Activated CD8-positive, alpha-beta memory T cell treated with anti-CD3 and anti-CD28 coated beads, Interleukin-2, amount 50 U/mL, for 4 hours (primary cell): ENCODE results near the gene CMIP.

Experiments used
- DNase-seq: peaks from one replicate; pipeline ENCODE4 v3.0.0-alpha.2; 2020

CMIP gene

DNA sequence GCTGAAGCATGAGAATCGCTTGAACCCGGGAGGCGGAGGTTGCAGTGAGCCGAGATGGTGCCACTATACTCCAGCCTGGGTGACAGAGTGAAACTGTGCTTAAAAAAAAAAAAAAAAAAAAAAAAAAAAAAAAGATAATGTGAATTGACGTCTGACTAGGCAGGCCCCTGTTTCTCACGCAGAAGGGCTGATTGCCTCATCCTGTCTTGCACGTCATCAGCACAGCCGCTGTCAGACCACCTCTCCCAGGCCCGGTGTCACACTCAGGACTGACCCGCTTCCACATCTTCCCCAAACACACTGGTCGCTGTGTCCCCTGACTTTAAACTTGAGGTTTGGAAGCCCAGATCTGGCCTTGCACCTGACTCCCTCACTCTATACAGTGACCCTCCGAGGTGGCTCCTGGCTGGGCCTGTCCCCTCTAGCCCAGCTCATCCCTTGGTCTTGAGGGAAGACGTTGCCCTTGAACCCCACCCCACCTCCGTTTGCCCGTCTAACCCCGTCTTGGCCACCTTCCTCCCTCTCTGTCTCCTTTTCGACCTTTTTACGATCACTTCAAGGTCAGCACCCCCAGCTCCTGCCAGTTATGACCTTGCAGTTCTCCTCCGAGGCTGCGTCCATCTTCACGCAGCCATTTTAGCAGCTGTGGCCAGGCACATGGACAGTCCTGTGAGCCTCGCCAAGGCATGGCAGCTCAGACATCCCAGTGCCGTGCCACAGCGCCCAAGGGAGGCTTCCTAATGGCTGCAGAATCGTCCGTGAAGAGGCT is 184.6 kb downstream of the CMIP start:
- no peak for DNase-seq

GRCh38 chr16:81629896-81630634 is 185.5 kb downstream of the CMIP start:
- no peak for DNase-seq

DNA sequence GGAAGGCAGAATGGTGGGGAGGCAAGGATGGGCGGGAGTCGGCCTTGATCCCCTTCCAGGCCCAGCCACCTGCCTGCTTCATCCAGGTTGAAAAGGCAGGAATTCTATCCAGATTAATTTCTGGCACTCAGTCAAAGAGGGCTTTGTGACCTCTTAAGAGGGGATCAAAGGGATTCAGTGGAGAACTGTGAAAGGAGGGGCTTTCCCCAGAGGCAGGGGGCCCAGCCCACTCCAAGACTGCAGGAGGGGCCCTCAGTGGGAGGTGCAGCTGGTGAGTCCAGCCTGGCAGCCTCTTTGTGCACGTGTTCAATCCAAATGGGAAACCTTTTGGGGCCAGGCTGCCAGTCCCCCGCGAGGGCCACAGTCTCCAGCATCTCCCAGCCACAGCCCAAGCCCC is 186.0 kb downstream of the CMIP start:
- no peak for DNase-seq

- peak; percentile 78 for DNase-seq
Observed at GRCh38 chr16:81632392-81633146, 188.0 kb downstream of the CMIP start.

- DNase-seq, result no peak
Observed at GRCh38 chr16:81633147-81633619, 188.6 kb downstream of the CMIP start.

- DNase-seq, result no peak
Observed at GRCh38 chr16:81633680-81634379, 189.2 kb downstream of the CMIP start.

GRCh38 chr16:81634380-81635062 is 189.9 kb downstream of the CMIP start:
- no peak for DNase-seq

DNA sequence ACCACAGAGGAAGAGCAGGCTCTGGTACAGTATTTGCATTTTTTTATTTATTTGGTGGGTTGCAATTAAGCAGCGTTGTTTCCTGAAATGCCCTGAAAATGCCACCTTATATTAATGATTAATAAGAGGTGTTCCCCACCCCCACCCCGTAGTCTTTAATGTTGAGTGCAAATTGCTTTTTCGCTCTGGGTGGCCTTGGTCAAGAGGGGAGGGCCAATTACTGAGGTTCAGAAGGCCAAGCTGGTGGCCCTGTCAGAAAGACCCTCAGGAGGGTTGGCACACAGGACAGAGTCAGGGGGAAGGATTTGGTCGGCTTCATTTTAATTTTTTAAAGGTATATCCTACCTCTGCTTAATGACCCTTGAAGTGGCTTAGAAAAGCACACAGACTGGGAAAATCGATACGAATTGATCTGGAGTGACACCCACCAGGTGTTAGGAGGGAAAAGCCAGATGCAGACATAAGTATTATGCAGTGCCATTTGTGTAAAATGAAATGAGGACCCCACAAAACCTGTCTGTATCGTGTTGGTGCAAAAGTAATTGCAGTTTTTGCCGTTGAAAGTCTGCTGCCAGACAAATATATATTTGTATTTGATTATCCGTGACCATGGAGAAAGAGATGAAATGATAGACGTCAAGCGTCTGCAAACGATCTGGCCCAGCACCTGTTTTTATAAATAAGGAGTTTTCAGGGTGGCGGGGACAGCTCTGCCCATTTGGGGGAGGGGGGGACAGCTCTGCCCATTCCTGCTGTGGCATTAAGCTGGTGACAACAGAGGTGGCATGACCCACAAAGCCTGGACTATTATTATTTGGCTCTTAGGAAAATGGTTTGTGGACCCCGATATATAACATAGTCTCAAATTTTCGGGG is 190.7 kb downstream of the CMIP start:
- DNase-seq, result no peak

- DNase-seq, result no peak
Observed at GRCh38 chr16:81636298-81636993, 191.8 kb downstream of the CMIP start.

DNA sequence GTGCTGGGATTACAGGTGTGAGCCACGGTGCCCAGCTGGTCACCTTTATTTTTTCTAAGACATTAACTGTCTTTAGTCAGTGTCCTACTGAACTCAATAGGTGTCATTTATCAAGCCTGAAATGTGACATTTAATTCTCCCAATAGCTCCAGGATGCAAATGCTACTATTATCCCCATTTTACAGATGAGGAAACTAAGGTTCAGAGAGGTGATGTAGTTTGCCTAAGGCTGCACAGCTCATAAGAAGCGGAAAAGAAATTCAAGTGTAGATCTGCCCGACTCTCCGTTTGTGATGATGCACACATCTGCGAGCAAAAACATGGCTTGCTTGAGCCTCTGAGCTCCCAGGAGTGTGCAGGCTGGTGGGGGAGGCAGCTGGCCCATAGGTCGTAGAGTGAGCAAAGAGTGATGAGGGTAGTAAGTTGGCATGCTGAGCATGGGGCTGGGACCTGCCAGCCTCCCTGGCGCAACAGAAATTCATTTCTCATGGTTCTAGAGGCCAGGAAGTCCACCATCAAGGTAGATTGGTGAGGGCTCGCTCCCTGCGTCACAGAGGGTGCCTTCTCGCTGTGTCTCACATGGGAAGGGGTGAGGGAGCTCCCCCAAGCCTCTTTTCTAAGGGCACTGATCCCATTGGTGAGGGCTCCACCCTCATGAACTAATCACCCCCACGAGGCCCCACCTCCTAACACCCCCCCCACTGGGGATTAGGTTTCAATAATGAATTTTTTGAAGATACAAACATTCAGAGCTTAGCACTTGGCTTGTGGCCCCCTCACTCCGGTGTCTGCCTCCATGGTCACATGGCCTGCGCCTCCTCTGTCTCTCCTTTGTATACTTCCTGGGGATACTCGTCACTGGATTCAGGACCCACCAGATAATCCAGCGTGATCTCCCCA is 193.0 kb downstream of the CMIP start:
- DNase-seq, result no peak

DNA sequence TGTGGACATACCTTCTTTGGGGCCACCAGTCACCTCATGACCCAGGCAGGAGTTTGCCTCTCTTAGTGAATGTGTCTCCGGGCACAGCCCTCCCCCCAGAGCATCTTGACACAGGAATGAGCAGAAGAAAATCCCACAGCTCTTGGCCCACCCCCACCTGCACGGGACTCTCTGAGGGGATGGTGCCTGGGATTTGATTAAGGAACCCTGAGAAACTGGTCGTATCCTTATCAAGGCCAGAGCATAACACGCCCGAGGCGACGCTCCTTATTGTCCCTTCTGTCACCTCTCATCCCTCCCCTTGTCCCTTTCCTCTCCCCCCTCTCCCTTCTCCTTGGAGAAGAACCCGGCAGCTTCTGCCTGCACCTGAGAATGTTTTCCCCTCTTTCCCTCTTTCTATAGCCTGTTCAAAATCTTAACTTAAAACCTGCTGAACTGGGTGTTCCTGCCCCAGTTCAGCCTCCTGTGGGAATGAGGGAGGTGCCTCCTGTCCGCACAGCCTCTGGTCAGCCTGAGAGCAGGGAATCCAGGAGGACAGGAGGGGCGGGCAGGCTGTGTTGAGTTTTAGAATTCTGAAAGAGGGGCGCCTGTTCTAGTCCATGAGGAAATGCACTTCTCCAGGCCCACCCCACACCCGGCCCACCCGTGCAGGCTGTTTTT is 193.8 kb downstream of the CMIP start:
- DNase-seq, result no peak

- DNase-seq, result no peak
Observed at GRCh38 chr16:81639348-81639747, 194.7 kb downstream of the CMIP start.

DNA sequence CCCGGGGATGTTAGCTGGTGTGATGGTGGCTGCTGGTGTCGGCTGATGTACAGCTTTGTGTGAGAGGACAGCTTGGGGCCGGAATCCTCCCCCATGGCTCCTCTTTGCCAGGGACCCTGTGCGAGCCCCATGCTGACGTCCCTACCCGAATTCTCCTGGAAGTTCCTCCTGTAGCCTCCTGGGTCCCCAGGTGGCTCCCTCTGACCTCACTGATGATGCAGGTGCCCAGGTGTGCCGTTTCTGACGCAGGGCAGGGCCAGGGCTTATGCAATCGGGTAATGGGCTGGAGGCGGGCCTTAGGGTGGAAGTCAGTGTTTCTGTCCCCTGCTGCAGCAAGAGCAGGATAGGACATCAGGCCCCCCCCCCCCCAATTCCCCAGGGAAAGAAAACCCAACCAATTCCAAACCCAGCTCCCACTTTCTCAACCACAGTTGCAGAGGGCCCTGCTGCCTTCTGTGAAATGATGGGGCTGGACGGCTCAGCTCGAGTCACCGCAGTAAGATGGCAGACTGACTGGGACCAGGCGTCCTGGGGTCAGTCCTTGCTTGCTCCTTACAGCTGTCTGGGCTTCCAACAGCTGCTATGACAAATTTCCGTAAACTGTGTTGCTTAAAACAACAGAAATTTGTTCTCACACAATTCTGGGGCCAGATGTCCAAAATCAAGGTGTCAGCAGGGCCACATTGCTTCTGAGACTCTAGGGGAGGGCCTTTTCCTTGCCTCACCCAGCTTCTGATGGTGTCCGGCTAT is 195.5 kb downstream of the CMIP start:
- DNase-seq, result no peak

DNA sequence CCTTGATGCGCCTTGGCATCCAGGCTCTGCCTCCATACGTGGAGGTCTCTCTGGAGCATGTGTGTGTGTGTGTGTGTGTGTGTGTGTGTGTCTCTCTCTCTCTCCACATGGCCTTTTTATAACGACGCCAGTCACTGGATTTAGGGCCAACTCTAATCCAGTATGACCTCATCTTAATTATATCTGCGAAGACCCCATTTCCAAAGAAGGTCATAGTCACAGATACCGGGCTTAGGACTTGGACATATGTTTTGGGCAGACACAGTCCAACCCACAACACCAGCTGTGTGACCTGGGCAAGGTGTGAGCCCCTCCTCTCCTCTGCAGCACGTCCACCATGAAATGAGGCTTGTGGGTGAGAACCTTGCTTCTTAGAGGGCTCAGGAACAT is 196.1 kb downstream of the CMIP start:
- DNase-seq, result no peak

- no peak for DNase-seq
Observed at GRCh38 chr16:81641395-81642106, 196.9 kb downstream of the CMIP start.

DNA sequence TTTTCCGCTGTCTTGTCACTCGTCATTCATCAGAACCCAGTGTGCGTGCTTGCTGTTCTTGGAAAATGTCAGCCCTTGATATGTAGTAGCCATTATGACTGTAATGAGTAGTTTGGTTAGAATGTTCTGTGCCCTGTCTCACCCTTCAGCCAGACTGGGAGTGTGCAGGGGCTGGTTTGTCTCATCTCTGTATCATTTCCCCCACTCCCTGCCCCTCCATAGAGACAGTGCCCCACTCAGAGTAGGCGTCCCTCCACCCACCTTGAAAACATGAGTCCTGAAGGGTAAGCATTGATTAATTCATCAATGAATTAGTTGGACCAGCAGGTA is 197.5 kb downstream of the CMIP start:
- no peak for DNase-seq

GRCh38 chr16:81642943-81643342 is 198.3 kb downstream of the CMIP start:
- DNase-seq, result no peak

DNA sequence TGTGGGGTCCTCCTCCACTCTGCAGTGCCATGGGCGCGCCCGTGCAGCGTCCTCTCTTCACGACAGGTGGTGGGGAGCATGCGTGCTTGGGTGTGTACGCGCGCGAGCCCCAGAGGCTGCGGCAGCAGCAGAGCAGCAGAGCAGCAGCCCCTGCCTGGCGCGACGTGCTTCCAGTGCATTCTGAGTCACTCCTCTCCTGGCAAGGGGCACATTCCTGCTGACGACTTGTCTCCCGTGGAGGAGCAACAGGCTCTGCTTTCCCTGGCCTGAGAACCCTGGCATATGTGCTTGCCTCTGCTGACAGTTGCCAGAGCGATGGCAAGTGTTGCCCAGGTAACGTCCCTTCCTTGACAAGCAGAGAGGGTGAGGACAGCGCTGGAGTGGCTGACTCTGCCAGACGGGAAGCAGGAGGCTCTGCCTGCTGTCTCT is 200.7 kb downstream of the CMIP start:
- no peak for DNase-seq
